GM19468 (cell line): Measurements from ENCODE around the gene MTUS2.

Experiments used
- ATAC-seq: cut with Tn5 transposase; IDR thresholded peaks from one replicate; pipeline ENCODE4 v1.9.1; 2021; ENCODE audit warnings: mild to moderate bottlenecking, moderate library complexity, moderate number of reproducible peaks; ENCODE audit not compliant: unreplicated experiment; ENCODE audit errors: extremely low read depth

MTUS2 gene

GRCh38 chr13:29429286-29429900, 609.3 kb downstream of the MTUS2 start:
- no peak for ATAC-seq

- ATAC-seq, result no peak
Observed at GRCh38 chr13:29434217-29434945, 614.2 kb downstream of the MTUS2 start.

DNA sequence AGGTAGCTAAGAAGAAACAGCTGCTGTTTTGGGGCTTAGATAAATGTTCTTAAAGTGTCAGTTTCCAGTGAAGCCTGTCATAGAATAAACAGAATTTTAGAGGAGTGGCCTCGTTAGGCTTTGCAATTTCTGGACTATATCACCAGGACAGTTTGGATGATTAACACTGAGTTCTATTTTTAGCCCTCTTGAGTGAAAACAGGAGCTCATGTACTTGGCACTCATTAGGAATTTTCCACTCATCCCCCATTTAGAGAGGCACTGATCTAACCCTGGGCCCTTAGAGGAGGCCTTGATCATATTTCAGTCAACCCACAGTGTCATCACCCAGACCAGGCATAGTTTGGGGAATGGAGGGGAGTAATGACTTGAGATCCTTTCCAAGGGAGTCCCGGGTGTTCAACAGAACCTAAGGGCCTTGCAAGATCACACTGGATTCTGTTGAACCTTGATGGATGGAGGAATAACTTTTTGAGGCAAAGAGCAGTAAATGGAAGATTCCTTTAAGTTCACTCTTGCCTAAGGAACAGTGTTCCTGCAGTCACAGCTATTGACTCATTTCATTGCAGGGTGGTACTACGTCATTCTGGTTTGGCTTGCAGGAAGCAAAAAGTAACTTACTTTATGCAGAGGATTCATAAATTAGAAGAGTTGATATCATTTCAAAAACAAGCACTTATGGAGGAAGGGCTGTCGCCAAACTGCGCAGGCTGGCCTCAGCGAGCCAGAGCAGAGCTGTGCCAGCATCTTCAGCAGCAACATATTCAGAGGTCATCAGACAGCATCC, 615.2 kb downstream of the MTUS2 start:
- ATAC-seq, result no peak

DNA sequence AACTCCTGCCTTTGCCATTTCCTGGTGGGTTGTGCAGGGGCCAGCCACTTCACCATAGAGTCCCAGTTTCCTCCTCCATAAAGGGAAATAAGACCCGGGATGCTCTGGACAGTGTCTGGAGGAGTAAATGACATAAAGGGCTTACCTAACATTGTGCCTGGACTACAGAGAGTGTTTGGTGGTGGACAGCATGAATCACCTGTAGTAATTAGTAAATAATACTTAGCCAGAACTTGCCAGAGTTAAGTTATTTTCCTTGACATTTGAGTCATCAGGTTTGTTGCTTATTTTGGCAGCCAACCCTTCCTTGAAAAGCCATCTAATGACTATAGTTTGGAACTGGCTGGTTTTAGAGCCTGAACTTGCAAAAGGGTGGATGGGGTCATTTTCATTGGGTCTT, 616.2 kb downstream of the MTUS2 start:
- ATAC-seq, result no peak

DNA sequence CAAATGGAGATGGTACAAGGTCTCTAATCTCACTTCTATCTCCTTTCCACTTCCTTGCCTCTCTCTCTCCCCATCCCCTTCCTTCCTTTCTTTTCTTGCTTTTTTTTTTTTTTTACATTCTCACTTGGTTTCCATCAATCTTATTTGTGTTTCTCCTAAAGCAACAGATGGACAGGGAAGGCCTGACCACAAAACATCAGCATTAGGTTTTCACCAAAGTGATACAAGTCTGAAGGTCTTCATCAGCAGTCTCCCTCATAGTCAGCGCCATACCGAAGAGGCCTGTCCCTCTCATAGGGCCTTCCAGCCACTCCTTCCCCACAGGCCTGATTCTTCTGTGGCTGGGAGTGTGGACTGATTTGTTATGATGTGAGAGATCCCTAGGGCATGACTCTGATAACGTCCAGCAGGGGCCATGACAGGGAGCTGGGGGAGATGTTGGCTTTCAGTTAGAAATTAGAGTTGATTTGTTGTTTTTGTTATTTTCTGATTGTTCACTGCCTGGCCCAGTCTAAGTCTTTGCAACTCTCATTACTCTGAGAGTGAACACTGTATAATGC, 616.7 kb downstream of the MTUS2 start:
- ATAC-seq, result no peak

- ATAC-seq, result no peak
Observed at GRCh38 chr13:29438769-29439168, 618.6 kb downstream of the MTUS2 start.

DNA sequence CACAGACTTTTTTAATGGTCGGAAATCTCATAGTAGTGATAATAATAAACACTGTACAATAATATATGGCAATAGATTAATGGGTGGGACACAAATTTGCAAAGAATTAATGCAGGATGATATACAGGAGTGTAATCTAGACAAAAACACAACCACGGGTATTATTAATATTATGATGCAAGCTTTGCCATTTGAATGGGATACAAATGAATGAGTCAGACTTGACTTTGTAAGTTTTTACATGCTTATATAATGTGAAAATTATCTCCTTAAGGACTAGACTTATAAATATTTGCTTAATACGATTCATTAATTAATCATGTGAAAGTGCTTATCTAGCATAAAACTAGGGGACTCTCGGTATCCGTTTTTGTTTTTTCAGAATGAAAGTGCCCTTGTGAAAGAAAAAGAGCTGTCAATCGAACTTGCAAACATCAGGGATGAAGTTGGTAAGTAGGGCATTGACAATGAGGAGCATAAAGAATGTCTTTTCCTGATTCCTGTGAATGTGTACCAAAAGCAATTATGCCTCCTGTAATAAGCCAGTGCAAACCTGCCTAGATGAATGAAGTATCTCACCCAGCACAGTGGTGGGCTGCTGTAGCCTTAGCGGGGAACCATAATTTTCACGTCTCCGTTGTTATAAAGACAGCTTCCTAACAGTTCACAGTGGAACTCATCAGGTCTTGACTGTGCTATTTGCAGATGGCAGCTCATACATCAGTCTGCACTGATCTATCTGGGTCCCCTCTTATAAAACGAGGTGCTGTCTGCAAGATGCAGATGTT, 619.7 kb downstream of the MTUS2 start:
- ATAC-seq, result no peak

DNA sequence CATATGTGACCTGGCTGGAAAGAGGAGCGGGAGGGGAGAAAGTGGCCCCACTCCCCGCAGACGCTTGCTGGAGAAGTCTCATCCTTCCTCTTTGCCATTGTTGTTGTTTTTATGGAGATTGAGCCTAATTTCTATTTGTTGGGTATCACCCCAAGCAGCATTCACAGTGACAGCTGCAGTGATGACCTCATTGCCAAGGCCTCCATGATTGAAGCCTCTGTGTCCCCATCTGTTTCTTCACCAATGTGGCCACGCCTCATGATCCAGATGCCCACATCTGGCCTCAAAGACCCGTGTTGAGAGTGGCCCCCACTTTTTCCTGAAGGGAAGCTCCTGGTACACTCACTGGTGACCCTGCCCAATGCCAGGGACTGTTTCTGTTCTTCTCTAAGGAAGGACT, 621.2 kb downstream of the MTUS2 start:
- ATAC-seq, result no peak

DNA sequence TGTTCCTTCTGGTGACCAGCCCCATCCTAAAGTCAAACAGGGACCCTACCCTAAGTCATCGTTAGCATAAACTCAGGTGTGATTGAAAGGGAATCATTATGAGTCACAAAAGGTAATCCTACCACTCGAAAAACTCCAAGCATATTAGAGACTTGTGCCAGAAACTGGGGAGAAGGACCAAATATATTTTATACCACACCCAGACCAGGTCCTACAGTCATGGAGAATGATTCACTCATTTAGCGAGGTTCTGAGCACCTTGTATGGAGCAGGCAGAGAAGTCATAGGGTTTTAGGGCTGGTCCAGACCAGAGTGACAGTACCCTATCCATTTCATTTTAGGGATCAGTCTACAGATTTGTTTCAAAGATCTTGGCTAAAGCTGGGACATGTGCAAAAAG, 625.9 kb downstream of the MTUS2 start:
- no peak for ATAC-seq

DNA sequence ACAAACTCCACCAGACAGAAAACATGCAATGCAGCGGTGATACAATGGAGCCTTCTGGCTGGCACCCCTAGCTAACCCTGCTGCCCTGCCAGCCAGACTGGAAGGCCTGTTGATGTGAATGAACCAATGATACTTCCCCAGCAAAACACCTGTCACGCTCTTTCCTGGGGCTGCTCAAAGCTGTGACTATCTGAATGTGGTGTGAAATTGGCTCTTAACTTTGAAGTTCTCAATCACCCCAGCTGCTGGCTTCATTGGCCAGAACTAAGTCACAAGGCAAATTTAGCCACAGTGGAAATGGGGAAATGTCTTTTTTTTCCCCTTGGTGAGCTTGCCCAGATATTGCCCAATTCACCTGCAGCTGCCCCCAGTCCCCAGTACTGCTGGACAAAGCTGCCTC, 628.0 kb downstream of the MTUS2 start:
- ATAC-seq, result no peak

- no peak for ATAC-seq
Observed at GRCh38 chr13:29449726-29450125, 629.6 kb downstream of the MTUS2 start.

GRCh38 chr13:29451976-29452375, 631.8 kb downstream of the MTUS2 start:
- ATAC-seq, result no peak

GRCh38 chr13:29452773-29453616, 632.9 kb downstream of the MTUS2 start:
- no peak for ATAC-seq

- no peak for ATAC-seq
Observed at GRCh38 chr13:29453617-29454011, 633.5 kb downstream of the MTUS2 start.

- no peak for ATAC-seq
Observed at GRCh38 chr13:29454931-29455481, 634.9 kb downstream of the MTUS2 start.

DNA sequence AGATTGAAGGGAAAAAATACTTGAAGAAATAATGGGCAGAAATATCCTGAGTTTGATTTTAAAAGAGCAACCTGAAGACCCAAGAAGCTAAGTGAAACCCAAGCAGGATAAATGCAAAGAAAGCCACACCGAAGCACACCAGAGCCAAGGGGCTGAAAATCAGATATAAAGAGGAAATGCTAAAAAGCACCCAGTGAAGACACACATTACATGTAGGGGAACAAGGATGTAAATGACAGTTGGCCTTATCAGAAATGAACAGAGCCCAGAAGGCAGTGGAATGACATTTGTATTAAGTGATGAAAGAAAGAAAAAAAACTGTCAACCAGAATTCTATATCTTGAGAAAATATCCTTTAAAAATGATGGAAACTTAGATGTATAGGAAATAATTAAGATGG, 636.3 kb downstream of the MTUS2 start:
- no peak for ATAC-seq

DNA sequence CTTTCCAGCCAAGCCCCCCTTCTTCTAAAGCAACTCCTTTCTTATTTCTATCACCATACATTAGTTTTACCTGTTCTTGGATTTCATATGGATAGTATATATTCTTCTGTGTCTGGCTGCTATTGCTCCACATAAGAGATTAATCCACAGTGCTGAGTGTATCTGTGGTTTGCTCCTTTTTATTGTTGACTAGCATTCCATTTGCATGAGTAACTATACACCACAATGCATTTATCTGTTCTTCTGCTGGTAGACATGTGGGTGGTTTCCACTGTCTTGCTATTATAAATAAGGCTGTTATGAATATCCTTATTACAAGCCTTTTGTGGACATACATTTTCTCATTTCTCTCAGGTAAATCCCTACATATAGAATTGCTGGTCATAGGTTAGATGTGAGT, 637.2 kb downstream of the MTUS2 start:
- ATAC-seq, result no peak

GRCh38 chr13:29458419-29458818, 638.3 kb downstream of the MTUS2 start:
- no peak for ATAC-seq

DNA sequence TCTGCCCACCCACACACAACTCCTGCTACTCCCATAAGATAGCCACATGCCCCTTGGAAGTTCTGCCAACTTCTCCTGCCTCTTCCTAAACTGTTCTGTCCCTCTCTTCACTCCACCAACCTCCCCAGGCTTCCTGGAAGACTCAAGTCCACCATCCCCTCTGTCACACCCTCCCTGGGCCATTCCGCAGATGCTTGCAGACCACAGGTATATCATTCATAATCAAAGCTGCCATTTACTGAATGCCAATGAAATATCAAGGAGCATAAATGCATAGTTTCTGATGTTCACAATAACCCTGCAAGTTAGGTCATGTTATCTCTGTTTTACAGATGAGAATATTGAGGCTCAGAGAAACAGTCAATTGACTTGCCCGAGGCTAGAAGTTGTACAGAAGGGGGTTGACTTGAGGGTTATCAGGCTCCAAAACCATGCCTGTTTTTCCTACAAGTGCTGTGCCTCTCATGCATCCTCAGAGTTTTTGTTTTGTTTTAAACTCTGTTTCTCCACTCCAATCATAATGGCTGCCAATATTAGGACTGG, 639.7 kb downstream of the MTUS2 start:
- ATAC-seq, result no peak
